Chondrocyte (in vitro differentiated cells): ENCODE data around the gene NMNAT2. TPM values are rescaled to one million over a fixed set of nuclear protein-coding genes. Genes with fewer than 3 reads are reported as not detected.
"Not testable (repeated sequence)": the region's sequence is repeated elsewhere in the genome, so short reads cannot be mapped to it uniquely, and the experiment has no call there.

Experiments used
- DNase-seq: peaks from one replicate; pipeline ENCODE4 v3.0.0; 2021; ENCODE audit warnings: mixed read lengths, low spot score
- H3K27ac Mint-ChIP-seq: one replicate; pipeline ENCODE4 v1.8.0; 2021; ENCODE audit warnings: mild to moderate bottlenecking, moderate library complexity, mixed read lengths; ENCODE audit not compliant: unreplicated experiment
- H3K27me3 Mint-ChIP-seq: 2 replicates; pipeline ENCODE4 v1.8.0; 2021; ENCODE audit warnings: low read depth, mixed read lengths
- H3K36me3 Mint-ChIP-seq: 2 replicates; pipeline ENCODE4 v1.8.0; 2021; ENCODE audit warnings: low read depth, mixed read lengths
- H3K4me1 Mint-ChIP-seq: 2 replicates; pipeline ENCODE4 v1.8.0; 2021; ENCODE audit warnings: low read depth, mild to moderate bottlenecking, mixed read lengths
- H3K4me3 Mint-ChIP-seq: one replicate; pipeline ENCODE4 v1.8.0; 2021; ENCODE audit warnings: mild to moderate bottlenecking, moderate library complexity, mixed read lengths; ENCODE audit not compliant: unreplicated experiment
- H3K9me3 Mint-ChIP-seq: 2 replicates; pipeline ENCODE4 v1.8.0; 2021; ENCODE audit warnings: low read depth, mixed read lengths
- CTCF ChIP-seq: fragments of 200-600 bp; sonication (generic); IDR thresholded peaks from 2 replicates; pipeline ENCODE4 v1.5.0; 2021; ENCODE audit warnings: antibody characterized with exemption, mild to moderate bottlenecking, moderate library complexity
- total RNA-seq: library from RNA; stranded (reverse); gene quantifications from 3 replicates; pipeline ENCODE4 v1.2.1, GENCODE V29; 2021

NMNAT2 gene
- total RNA-seq, 1 donor from 2014 or later, result 5.5 TPM

- H3K4me1 Mint-ChIP-seq, result no peaks in the 10 kb centered on the region
- peaks cover 6% of the 10 kb centered on the region for H3K27me3 Mint-ChIP-seq
- no peak overlapping the region for H3K27ac Mint-ChIP-seq
- no peak for TF ChIP-seq CTCF
- no peaks in the 10 kb centered on the region for H3K9me3 Mint-ChIP-seq
- no peak for DNase-seq
- H3K4me3 Mint-ChIP-seq, result no peak overlapping the region
- H3K36me3 Mint-ChIP-seq, result no peaks in the 10 kb centered on the region
These were observed 17.3 kb upstream of the NMNAT2 start for GRCh38 chr1:183435497-183435896.

- H3K4me3 Mint-ChIP-seq, result no peak overlapping the region
- no peaks in the 10 kb centered on the region for H3K4me1 Mint-ChIP-seq
- H3K9me3 Mint-ChIP-seq, result peaks cover 4% of the 10 kb centered on the region
- H3K27ac Mint-ChIP-seq, result no peak overlapping the region
- H3K27me3 Mint-ChIP-seq, result peaks cover 15% of the 10 kb centered on the region
- H3K36me3 Mint-ChIP-seq, result no peaks in the 10 kb centered on the region
- no peak for TF ChIP-seq CTCF
- no peak for DNase-seq
These were observed 15.5 kb upstream of the NMNAT2 start for GRCh38 chr1:183433703-183434102.

GRCh38 chr1:183432548-183432875, 14.3 kb upstream of the NMNAT2 start:
- no peak for DNase-seq
- H3K9me3 Mint-ChIP-seq, result peaks cover 4% of the 10 kb centered on the region
- no peak for TF ChIP-seq CTCF
- H3K36me3 Mint-ChIP-seq, result no peaks in the 10 kb centered on the region
- no peak overlapping the region for H3K4me3 Mint-ChIP-seq
- H3K27ac Mint-ChIP-seq, result no peak overlapping the region
- H3K27me3 Mint-ChIP-seq, result peaks cover 17% of the 10 kb centered on the region
- no peaks in the 10 kb centered on the region for H3K4me1 Mint-ChIP-seq

- H3K9me3 Mint-ChIP-seq, result peaks cover 4% of the 10 kb centered on the region
- no peaks in the 10 kb centered on the region for H3K4me1 Mint-ChIP-seq
- no peak for DNase-seq
- TF ChIP-seq CTCF, result no peak
- H3K27me3 Mint-ChIP-seq, result peaks cover 17% of the 10 kb centered on the region
- no peak overlapping the region for H3K27ac Mint-ChIP-seq
- H3K36me3 Mint-ChIP-seq, result no peaks in the 10 kb centered on the region
- no peak overlapping the region for H3K4me3 Mint-ChIP-seq
These were observed 13.8 kb upstream of the NMNAT2 start for GRCh38 chr1:183431840-183432547.

- H3K4me1 Mint-ChIP-seq, H3K9me3 Mint-ChIP-seq, H3K36me3 Mint-ChIP-seq, DNase-seq, H3K27ac Mint-ChIP-seq, H3K4me3 Mint-ChIP-seq: not testable (repeated sequence)
- H3K27me3 Mint-ChIP-seq, result peaks cover 25% of the 10 kb centered on the region
These were observed 9.4 kb upstream of the NMNAT2 start for GRCh38 chr1:183427591-183427990.

GRCh38 chr1:183424691-183425090, 6.5 kb upstream of the NMNAT2 start:
- no peak for DNase-seq
- H3K27me3 Mint-ChIP-seq, result peaks cover 43% of the 10 kb centered on the region
- H3K27ac Mint-ChIP-seq, result no peak overlapping the region
- no peaks in the 10 kb centered on the region for H3K36me3 Mint-ChIP-seq
- no peak overlapping the region for H3K4me3 Mint-ChIP-seq
- H3K4me1 Mint-ChIP-seq, result no peaks in the 10 kb centered on the region
- no peak for TF ChIP-seq CTCF
- peaks cover 1% of the 10 kb centered on the region for H3K9me3 Mint-ChIP-seq
